Measurements from ENCODE around the gene POLD3.

POLD3 gene

DNA sequence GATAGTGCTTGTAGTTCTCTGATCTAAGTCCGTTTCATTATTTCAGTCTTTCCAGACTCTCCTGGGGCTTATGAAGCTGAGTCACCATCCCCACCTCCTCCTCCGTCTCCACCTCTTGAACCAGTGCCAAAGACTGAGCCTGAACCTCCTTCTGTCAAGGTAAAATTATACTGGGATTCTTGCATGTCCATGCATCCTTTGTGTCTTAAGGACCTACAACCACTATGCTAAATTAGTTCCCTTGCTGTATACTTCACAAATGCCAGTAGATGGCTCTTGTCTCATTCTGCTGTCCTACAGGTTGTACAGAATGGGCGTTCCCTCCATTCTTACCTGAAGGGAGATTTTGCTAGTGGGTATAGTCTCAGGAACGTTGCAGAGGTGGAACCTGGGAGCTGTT, 42.2 kb downstream of the POLD3 start:
- POLR2A ChIA-PET, result no interaction called here
- no peaks in the 10 kb centered on the region for H3K9me3 ChIP-seq (ENCODE audit: control extremely low read depth in 1 of 5, control insufficient read depth in 4 of 5, insufficient read depth in 2 of 5, low read depth in 1 of 5, low read length in 4 of 5)
- CTCF ChIA-PET, result interaction anchor here (0.5 to 1.3 kb wide), 4 partner anchors 9 to 38 kb away, joined by 3 read pairs; no protein-coding TSS in a partner anchor
- H3K4me1 ChIP-seq (ENCODE audit: control extremely low read depth in 1 of 4, control insufficient read depth in 4 of 4, insufficient read depth in 4 of 4, low read length in 3 of 4), result no peaks in the 10 kb centered on the region
- no peak for DNase-seq
- no peak overlapping the region for H3K27ac ChIP-seq (ENCODE audit: insufficient read depth in 1 of 2, low read depth in 1 of 2, low read length in 2 of 2, poor library complexity in 1 of 2, severe bottlenecking in 2 of 2)
- H3K36me3 ChIP-seq (ENCODE audit: control insufficient read depth in 4 of 4, insufficient read depth in 4 of 4, low read length in 3 of 4), result peaks cover 17 to 60% (median 37%) of the 10 kb centered on the region in 4 experiments
- no peaks in the 10 kb centered on the region for H3K27me3 ChIP-seq (replicated peaks in 2 of 5; ENCODE audit: control insufficient read depth in 4 of 5, insufficient read depth in 5 of 5, low read length in 4 of 5)
- 91% methylated on average over 4 of the region's 4 CpGs for WGBS (ENCODE audit: insufficient coverage)
- H3K4me3 ChIP-seq (ENCODE audit: control insufficient read depth in 1 of 7, extremely low read depth in 1 of 7, insufficient read depth in 4 of 7, low read depth in 2 of 7, low read length in 6 of 7), result no peak overlapping the region

DNA sequence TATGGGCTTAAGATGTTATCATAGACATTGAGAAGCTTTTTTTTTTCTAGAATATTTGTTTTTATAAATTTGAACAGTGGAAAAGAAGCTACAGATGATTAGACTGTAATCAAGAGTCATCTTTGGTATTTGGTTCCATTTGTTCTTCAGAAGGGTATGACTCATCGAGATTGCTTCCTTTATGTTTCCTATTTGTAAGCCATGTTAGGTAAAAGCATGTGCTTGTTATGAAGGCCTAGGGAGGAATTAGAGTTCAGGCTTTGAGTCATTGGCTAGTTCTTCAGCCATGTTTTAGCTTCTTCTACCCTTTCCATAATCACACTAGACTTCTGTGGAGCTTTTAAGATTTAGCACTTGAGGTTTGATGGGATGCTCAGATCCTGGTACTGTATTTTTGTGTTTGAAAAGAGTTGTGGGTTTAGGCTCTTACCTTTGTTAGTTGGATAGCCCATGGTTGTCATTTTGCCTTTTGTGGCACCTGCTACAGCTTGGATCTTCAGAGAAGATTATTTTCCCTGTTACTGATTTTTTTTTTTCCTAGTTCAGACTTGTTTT, 44.3 kb downstream of the POLD3 start:
- no CpG with 5 or more reads among the region's 1 CpG for WGBS (ENCODE audit: insufficient coverage)
- H3K4me1 ChIP-seq (ENCODE audit: control extremely low read depth in 1 of 4, control insufficient read depth in 4 of 4, insufficient read depth in 4 of 4, low read length in 3 of 4), result no peaks in the 10 kb centered on the region
- CTCF ChIA-PET, result interaction anchor here (1.4 kb wide), 1 partner anchor 9 kb away, joined by 4 read pairs; no protein-coding TSS in a partner anchor
- no peaks in the 10 kb centered on the region for H3K9me3 ChIP-seq (ENCODE audit: control extremely low read depth in 1 of 5, control insufficient read depth in 4 of 5, insufficient read depth in 2 of 5, low read depth in 1 of 5, low read length in 4 of 5)
- peaks cover 23 to 73% (median 51%) of the 10 kb centered on the region in 4 experiments for H3K36me3 ChIP-seq (ENCODE audit: control insufficient read depth in 4 of 4, insufficient read depth in 4 of 4, low read length in 3 of 4)
- DNase-seq, result peak in 2 of 3 donors; percentile 21 to 32
- POLR2A ChIA-PET, result no interaction called here
- no peak overlapping the region for H3K4me3 ChIP-seq (ENCODE audit: control insufficient read depth in 1 of 7, extremely low read depth in 1 of 7, insufficient read depth in 4 of 7, low read depth in 2 of 7, low read length in 6 of 7)
- no peaks in the 10 kb centered on the region for H3K27me3 ChIP-seq (replicated peaks in 2 of 5; ENCODE audit: control insufficient read depth in 4 of 5, insufficient read depth in 5 of 5, low read length in 4 of 5)
- H3K27ac ChIP-seq (ENCODE audit: insufficient read depth in 1 of 2, low read depth in 1 of 2, low read length in 2 of 2, poor library complexity in 1 of 2, severe bottlenecking in 2 of 2), result no peak overlapping the region

DNA sequence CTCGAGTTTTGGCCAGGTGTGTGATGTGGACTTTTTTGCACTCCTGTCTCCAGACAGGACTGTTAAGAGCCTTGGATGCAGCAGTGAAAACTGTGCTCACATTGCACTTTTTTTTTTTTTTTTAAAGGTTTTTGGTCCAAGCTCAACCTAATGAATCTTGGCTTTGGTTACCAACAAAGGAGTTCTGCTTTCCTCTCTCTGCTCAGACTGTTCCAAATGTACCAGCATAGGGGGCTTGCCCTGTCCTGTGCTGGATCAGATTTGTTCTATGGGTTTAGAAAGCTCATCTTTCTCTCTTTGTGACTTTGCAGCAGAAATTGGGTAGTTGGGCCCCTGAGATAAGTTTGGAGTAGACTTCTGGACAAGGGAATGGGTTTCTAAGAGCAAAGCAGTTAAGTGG, 45.3 kb downstream of the POLD3 start:
- peaks cover 19 to 69% (median 47%) of the 10 kb centered on the region in 4 experiments for H3K36me3 ChIP-seq (ENCODE audit: control insufficient read depth in 4 of 4, insufficient read depth in 4 of 4, low read length in 3 of 4)
- POLR2A ChIA-PET, result no interaction called here
- no peaks in the 10 kb centered on the region for H3K27me3 ChIP-seq (replicated peaks in 2 of 5; ENCODE audit: control insufficient read depth in 4 of 5, insufficient read depth in 5 of 5, low read length in 4 of 5)
- no peak overlapping the region for H3K4me3 ChIP-seq (ENCODE audit: control insufficient read depth in 1 of 7, extremely low read depth in 1 of 7, insufficient read depth in 4 of 7, low read depth in 2 of 7, low read length in 6 of 7)
- DNase-seq, result no peak
- H3K9me3 ChIP-seq (ENCODE audit: control extremely low read depth in 1 of 5, control insufficient read depth in 4 of 5, insufficient read depth in 2 of 5, low read depth in 1 of 5, low read length in 4 of 5), result no peaks in the 10 kb centered on the region
- no CpG with 5 or more reads among the region's 1 CpG for WGBS (ENCODE audit: insufficient coverage)
- H3K27ac ChIP-seq (ENCODE audit: insufficient read depth in 1 of 2, low read depth in 1 of 2, low read length in 2 of 2, poor library complexity in 1 of 2, severe bottlenecking in 2 of 2), result no peak overlapping the region
- CTCF ChIA-PET, result no interaction called here
- H3K4me1 ChIP-seq (ENCODE audit: control extremely low read depth in 1 of 4, control insufficient read depth in 4 of 4, insufficient read depth in 4 of 4, low read length in 3 of 4), result no peaks in the 10 kb centered on the region

- ChIA-PET CTCF (interaction anchor here (1.5 kb wide), 1 partner anchor 88 kb away, joined by 3 read pairs; no protein-coding TSS in a partner anchor), POLR2A (no interaction called here)
- Histone ChIP-seq H3K36me3 (ENCODE audit: control insufficient read depth in 4 of 4, insufficient read depth in 4 of 4, low read length in 3 of 4) (peaks cover 19 to 74% (median 45%) of the 10 kb centered on the region in 4 experiments), H3K27me3 (replicated peaks in 2 of 5; ENCODE audit: control insufficient read depth in 4 of 5, insufficient read depth in 5 of 5, low read length in 4 of 5) (no peaks in the 10 kb centered on the region), H3K4me1 (ENCODE audit: control extremely low read depth in 1 of 4, control insufficient read depth in 4 of 4, insufficient read depth in 4 of 4, low read length in 3 of 4) (no peaks in the 10 kb centered on the region), H3K4me3 (ENCODE audit: control insufficient read depth in 1 of 7, extremely low read depth in 1 of 7, insufficient read depth in 4 of 7, low read depth in 2 of 7, low read length in 6 of 7) (no peak overlapping the region), H3K27ac (ENCODE audit: insufficient read depth in 1 of 2, low read depth in 1 of 2, low read length in 2 of 2, poor library complexity in 1 of 2, severe bottlenecking in 2 of 2) (no peak overlapping the region), H3K9me3 (ENCODE audit: control extremely low read depth in 1 of 5, control insufficient read depth in 4 of 5, insufficient read depth in 2 of 5, low read depth in 1 of 5, low read length in 4 of 5) (no peaks in the 10 kb centered on the region)
- WGBS (ENCODE audit: insufficient coverage), result 100% methylated on average over 1 of the region's 1 CpG
- DNase-seq, result no peak
Observed at GRCh38 chr11:74638869-74639268, 46.5 kb downstream of the POLD3 start.

GRCh38 chr11:74639533-74639932, 47.2 kb downstream of the POLD3 start:
- no peak overlapping the region for H3K4me3 ChIP-seq (ENCODE audit: control insufficient read depth in 1 of 7, extremely low read depth in 1 of 7, insufficient read depth in 4 of 7, low read depth in 2 of 7, low read length in 6 of 7)
- 100% methylated on average over 1 of the region's 5 CpGs for WGBS (ENCODE audit: insufficient coverage)
- H3K9me3 ChIP-seq (ENCODE audit: control extremely low read depth in 1 of 5, control insufficient read depth in 4 of 5, insufficient read depth in 2 of 5, low read depth in 1 of 5, low read length in 4 of 5), result no peaks in the 10 kb centered on the region
- no peak overlapping the region for H3K27ac ChIP-seq (ENCODE audit: insufficient read depth in 1 of 2, low read depth in 1 of 2, low read length in 2 of 2, poor library complexity in 1 of 2, severe bottlenecking in 2 of 2)
- peaks cover 19 to 72% (median 44%) of the 10 kb centered on the region in 4 experiments for H3K36me3 ChIP-seq (ENCODE audit: control insufficient read depth in 4 of 4, insufficient read depth in 4 of 4, low read length in 3 of 4)
- ChIA-PET CTCF (interaction anchor here (1.5 kb wide), 1 partner anchor 88 kb away, joined by 3 read pairs; no protein-coding TSS in a partner anchor), POLR2A (no interaction called here)
- no peak for DNase-seq
- no peaks in the 10 kb centered on the region for H3K27me3 ChIP-seq (replicated peaks in 2 of 5; ENCODE audit: control insufficient read depth in 4 of 5, insufficient read depth in 5 of 5, low read length in 4 of 5)
- no peaks in the 10 kb centered on the region for H3K4me1 ChIP-seq (ENCODE audit: control extremely low read depth in 1 of 4, control insufficient read depth in 4 of 4, insufficient read depth in 4 of 4, low read length in 3 of 4)

DNA sequence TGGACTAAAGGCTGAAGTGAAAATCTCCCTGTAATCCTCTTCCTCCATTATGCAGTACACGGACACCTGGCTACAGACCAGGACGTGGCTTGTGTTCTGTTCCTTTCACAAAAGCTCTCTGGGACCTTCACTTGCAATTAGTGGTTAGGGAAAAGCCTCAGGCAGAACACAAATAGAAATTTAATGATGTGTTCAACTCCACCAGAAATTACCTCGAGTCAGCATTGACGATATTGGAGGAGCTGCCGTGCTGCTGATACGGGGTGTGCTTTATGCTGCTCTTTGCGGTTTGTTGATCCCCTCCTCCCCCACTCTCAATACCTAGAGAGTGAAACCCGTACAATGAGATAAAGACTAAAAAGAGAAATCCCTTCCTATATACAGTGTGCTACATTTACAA, 48.9 kb downstream of the POLD3 start:
- Histone ChIP-seq H3K4me1 (ENCODE audit: control extremely low read depth in 1 of 4, control insufficient read depth in 4 of 4, insufficient read depth in 4 of 4, low read length in 3 of 4) (no peaks in the 10 kb centered on the region), H3K9me3 (ENCODE audit: control extremely low read depth in 1 of 5, control insufficient read depth in 4 of 5, insufficient read depth in 2 of 5, low read depth in 1 of 5, low read length in 4 of 5) (no peaks in the 10 kb centered on the region), H3K4me3 (ENCODE audit: control insufficient read depth in 1 of 7, extremely low read depth in 1 of 7, insufficient read depth in 4 of 7, low read depth in 2 of 7, low read length in 6 of 7) (no peak overlapping the region), H3K27ac (ENCODE audit: insufficient read depth in 1 of 2, low read depth in 1 of 2, low read length in 2 of 2, poor library complexity in 1 of 2, severe bottlenecking in 2 of 2) (no peak overlapping the region), H3K36me3 (ENCODE audit: control insufficient read depth in 4 of 4, insufficient read depth in 4 of 4, low read length in 3 of 4) (peaks cover 13 to 67% (median 30%) of the 10 kb centered on the region in 4 experiments), H3K27me3 (replicated peaks in 2 of 5; ENCODE audit: control insufficient read depth in 4 of 5, insufficient read depth in 5 of 5, low read length in 4 of 5) (no peaks in the 10 kb centered on the region)
- WGBS (ENCODE audit: insufficient coverage), result 100% methylated on average over 4 of the region's 8 CpGs
- CTCF ChIA-PET, result no interaction called here
- no peak for DNase-seq
- POLR2A ChIA-PET, result no interaction called here

DNA sequence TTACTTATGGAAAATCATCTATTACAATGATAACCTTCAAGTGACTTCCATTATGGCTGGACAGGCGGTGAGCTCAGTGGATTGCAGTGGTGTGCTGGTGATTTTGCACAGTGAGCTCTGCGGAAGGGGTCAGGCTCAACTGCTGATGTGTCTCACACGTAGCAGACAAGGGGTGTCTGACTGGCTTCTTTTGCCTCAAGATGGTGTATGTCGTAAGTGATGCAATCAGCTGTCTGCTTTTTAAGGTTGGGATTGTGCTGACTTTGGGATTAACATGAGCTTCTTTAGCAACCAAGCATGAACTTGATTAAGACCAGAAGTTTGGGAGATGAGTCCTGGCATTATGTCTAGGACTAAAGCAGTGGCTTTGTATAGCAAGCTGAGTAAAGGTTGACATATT, 49.5 kb downstream of the POLD3 start:
- ChIA-PET POLR2A (no interaction called here), CTCF (no interaction called here)
- Histone ChIP-seq H3K4me1 (ENCODE audit: control extremely low read depth in 1 of 4, control insufficient read depth in 4 of 4, insufficient read depth in 4 of 4, low read length in 3 of 4) (no peaks in the 10 kb centered on the region), H3K4me3 (ENCODE audit: control insufficient read depth in 1 of 7, extremely low read depth in 1 of 7, insufficient read depth in 4 of 7, low read depth in 2 of 7, low read length in 6 of 7) (no peak overlapping the region), H3K36me3 (ENCODE audit: control insufficient read depth in 4 of 4, insufficient read depth in 4 of 4, low read length in 3 of 4) (peaks cover 13 to 61% (median 27%) of the 10 kb centered on the region in 4 experiments), H3K27ac (ENCODE audit: insufficient read depth in 1 of 2, low read depth in 1 of 2, low read length in 2 of 2, poor library complexity in 1 of 2, severe bottlenecking in 2 of 2) (no peak overlapping the region), H3K27me3 (replicated peaks in 2 of 5; ENCODE audit: control insufficient read depth in 4 of 5, insufficient read depth in 5 of 5, low read length in 4 of 5) (no peaks in the 10 kb centered on the region), H3K9me3 (ENCODE audit: control extremely low read depth in 1 of 5, control insufficient read depth in 4 of 5, insufficient read depth in 2 of 5, low read depth in 1 of 5, low read length in 4 of 5) (no peaks in the 10 kb centered on the region)
- no peak for DNase-seq
- WGBS (ENCODE audit: insufficient coverage), result 96% methylated on average over 4 of the region's 4 CpGs

All from common myeloid progenitor, CD34-positive (primary cell).